HG03064 (cell line): ENCODE measurements around the gene OSBPL2.

Experiments used
- ATAC-seq: cut with Tn5 transposase; IDR thresholded peaks from one replicate; pipeline ENCODE4 v1.9.1; 2021; ENCODE audit warnings: low read depth; ENCODE audit not compliant: unreplicated experiment

The OSBPL2 gene

GRCh38 chr20:62205618-62206387, 32.5 kb upstream of the OSBPL2 start:
- ATAC-seq = no peak

GRCh38 chr20:62206388-62206775, 31.9 kb upstream of the OSBPL2 start:
- no peak for ATAC-seq

- no peak for ATAC-seq
These were observed 30.1 kb upstream of the OSBPL2 start for GRCh38 chr20:62208061-62208794.

- no peak for ATAC-seq
These were observed 29.2 kb upstream of the OSBPL2 start for GRCh38 chr20:62208795-62209755.

GRCh38 chr20:62209850-62210495, 28.3 kb upstream of the OSBPL2 start:
- no peak for ATAC-seq

GRCh38 chr20:62210496-62210855, 27.8 kb upstream of the OSBPL2 start:
- no peak for ATAC-seq

GRCh38 chr20:62211216-62211615, 27.1 kb upstream of the OSBPL2 start:
- ATAC-seq = no peak

GRCh38 chr20:62211769-62212288, 26.5 kb upstream of the OSBPL2 start:
- ATAC-seq = no peak

GRCh38 chr20:62212299-62212698, 26.0 kb upstream of the OSBPL2 start:
- no peak for ATAC-seq

- ATAC-seq = no peak
These were observed 24.3 kb upstream of the OSBPL2 start for GRCh38 chr20:62214067-62214466.

- ATAC-seq = no peak
These were observed 23.0 kb upstream of the OSBPL2 start for GRCh38 chr20:62215020-62215990.

GRCh38 chr20:62215991-62216635, 22.2 kb upstream of the OSBPL2 start:
- no peak for ATAC-seq

- no peak for ATAC-seq
These were observed 21.4 kb upstream of the OSBPL2 start for GRCh38 chr20:62216636-62217566.

- ATAC-seq = no peak
These were observed 20.2 kb upstream of the OSBPL2 start for GRCh38 chr20:62217913-62218773.

GRCh38 chr20:62219101-62219991, 19.0 kb upstream of the OSBPL2 start:
- no peak for ATAC-seq
